PC-3 (cell line): Measurements from ENCODE around the gene PML. TPM values are rescaled to one million over a fixed set of nuclear protein-coding genes. Genes with fewer than 3 reads are reported as not detected.
A peak's percentile ranks its signal among the peaks of the same experiment; 100 is the strongest.

ENCODE experiments used
- ATAC-seq: fragments of 200-7000 bp; cut with Tn5 transposase; 2 replicates; pipeline ENCODE4 v1.9.1; 2020; ENCODE audit warnings: mild to moderate bottlenecking, moderate library complexity
- Bru-seq: library from RNA; stranded (reverse); fragments of 400-500 nt; gene quantifications from one replicate; lab custom pipeline; 2021; lab: Mats Ljungman, UMichigan
- BruChase-seq, 2 experiments: library from RNA; stranded (reverse); fragments of 400-500 nt; gene quantifications; one replicate each; lab custom pipeline; 2021; lab: Mats Ljungman, UMichigan
- BruUV-seq: library from RNA; stranded (reverse); fragments of 400-500 nt; replicated peaks from 2 replicates; lab custom pipeline; 2021; lab: Mats Ljungman, UMichigan
- CTCF ChIA-PET: fragments of 300-600 bp; sonication (Branson Sonifier 250); formaldehyde crosslinking; loops from one replicate; lab custom pipeline; 2022; ENCODE audit warnings: antibody characterized with exemption; lab: Charles Lee
- POLR2A ChIA-PET: fragments of 300-600 bp; sonication (Branson Sonifier 250); formaldehyde crosslinking; loops from one replicate; lab custom pipeline; 2022; ENCODE audit warnings: antibody characterized with exemption; ENCODE audit not compliant: unreplicated experiment; lab: Charles Lee
- DNase-seq: peaks from one replicate; pipeline ENCODE4 v3.0.0-alpha.2; 2015
- H2AFZ ChIP-seq: fragments of 300-600 bp; sonication (generic); 2 replicates; pipeline ENCODE4 v1.6.0; 2016; ENCODE audit warnings: antibody characterized with exemption, low read length
- H3F3A ChIP-seq: fragments of 300-600 bp; sonication (generic); one replicate; pipeline ENCODE4 v1.6.0; 2017; ENCODE audit warnings: antibody characterized with exemption, low read length, control low read depth, mild to moderate bottlenecking; ENCODE audit not compliant: unreplicated experiment
- H3K27ac ChIP-seq: fragments of 300-600 bp; sonication (generic); 2 replicates; pipeline ENCODE4 v1.5.1; 2016; ENCODE audit warnings: mild to moderate bottlenecking, low read length
- H3K27me3 ChIP-seq: fragments of 300-600 bp; sonication (generic); 2 replicates; pipeline ENCODE4 v1.6.1; 2016; ENCODE audit warnings: low read length, mixed read lengths
- H3K36me3 ChIP-seq: fragments of 300-600 bp; sonication (generic); 2 replicates; pipeline ENCODE4 v1.6.1; 2016; ENCODE audit warnings: low read depth, mixed run types, low read length, mixed read lengths
- H3K4me1 ChIP-seq: fragments of 300-600 bp; sonication (generic); 2 replicates; pipeline ENCODE4 v1.5.1; 2016; ENCODE audit warnings: low read length; ENCODE audit not compliant: insufficient read depth
- H3K4me2 ChIP-seq: fragments of 300-600 bp; sonication (generic); 2 replicates; pipeline ENCODE4 v1.6.0; 2016; ENCODE audit warnings: low read length
- H3K4me3 ChIP-seq: fragments of 300-600 bp; sonication (generic); 2 replicates; pipeline ENCODE4 v1.5.1; 2016; ENCODE audit warnings: mild to moderate bottlenecking, low read length, mixed read lengths
- H3K79me2 ChIP-seq: fragments of 300-600 bp; sonication (generic); 2 replicates; pipeline ENCODE4 v1.6.1; 2017; ENCODE audit warnings: low read length, mixed read lengths
- H3K9ac ChIP-seq: fragments of 300-600 bp; sonication (generic); 2 replicates; pipeline ENCODE4 v1.6.0; 2016; ENCODE audit warnings: mild to moderate bottlenecking, low read length
- H3K9me2 ChIP-seq: fragments of 300-600 bp; sonication (generic); replicated peaks from 2 replicates; pipeline ENCODE4 v1.6.1; 2016; ENCODE audit warnings: mixed run types, low read length, mixed read lengths
- H3K9me3 ChIP-seq: fragments of 300-600 bp; sonication (generic); 2 replicates; pipeline ENCODE4 v1.6.1; 2016; ENCODE audit warnings: low read length, mixed read lengths
- H4K20me1 ChIP-seq: fragments of 300-600 bp; sonication (generic); 2 replicates; pipeline ENCODE4 v1.6.1; 2016; ENCODE audit warnings: low read length, mixed read lengths
- CTCF ChIP-seq: fragments of 300-600 bp; sonication (generic); conservative IDR thresholded peaks from 2 replicates; pipeline ENCODE4 v1.5.1; 2017; ENCODE audit warnings: antibody characterized with exemption, low read depth, mild to moderate bottlenecking, low read length
- EZH2 ChIP-seq: fragments of 300-600 bp; sonication (generic); IDR thresholded peaks from one replicate; pipeline ENCODE4 v1.6.1; 2017; ENCODE audit warnings: antibody characterized with exemption, mild to moderate bottlenecking, low read length; ENCODE audit not compliant: unreplicated experiment
- EZH2phosphoT487 ChIP-seq: fragments of 300-600 bp; sonication (generic); IDR thresholded peaks from 2 replicates; pipeline ENCODE4 v1.6.1; 2018; ENCODE audit warnings: mild to moderate bottlenecking, antibody characterized with exemption, low read length, borderline replicate concordance
- intact Hi-C: fragments of 100-400 bp; cut with micrococcal nuclease; formaldehyde crosslinking; loops from 2 replicates; pipeline ENCODE4 v1.9.0; 2023
- long read RNA-seq: library from polyadenylated mRNA; unstranded; transcript quantifications from one replicate; pipeline ENCODE4 v2.0.0, GENCODE V29; 2021; ENCODE audit not compliant: unreplicated experiment
- total RNA-seq: library from RNA; depleted of rRNA; stranded (reverse); fragments of >200 nt; gene quantifications from 2 replicates; pipeline ENCODE4 v1.2.3, GENCODE V29; 2014; rRNA removed

The PML gene
- 18.7 and 41.0 TPM in 2 replicates for total RNA-seq
- Bru-seq, nascent RNA, result percentile 66 among the genes with signal in this experiment
- BruChase-seq, experiment 1, labeled RNA remaining after a 6-hour chase, result percentile 67 among the genes with signal in this experiment
- BruChase-seq, experiment 2, labeled RNA remaining after a 2-hour chase, result percentile 68 among the genes with signal in this experiment
- long read RNA-seq, full-length matches to known transcripts, result 15 of 75 reads
- long read RNA-seq, partial matches to known transcripts, result 36 of 75 reads
- long read RNA-seq, other reads (novel, unspliced or antisense), result 24 of 75 reads

GRCh38 chr15:73994413-73994883 lies at the start of gene PML:
Gene PML, plus strand, starts transcription at chr15:73994716. Its CDS starts 97 bp downstream, at chr15:73994813.
- peak; percentile 92 for DNase-seq
- Histone ChIP-seq H3K4me2 (peak within 1 kb of the TSS; percentile 96), H3K9me2 (no peaks in the 10 kb centered on the region), H3K79me2 (peaks cover 40% of the 10 kb centered on the region), H3K4me1 (peaks cover 42% of the 10 kb centered on the region), H4K20me1 (no peaks in the 10 kb centered on the region), H3F3A (no peaks in the 10 kb centered on the region), H3K36me3 (0 out of 2 replicates have a peak, but pooled peaks cover 2% of the 10 kb centered on the region), H3K27me3 (no peaks in the 10 kb centered on the region), H3K9ac (peak within 1 kb of the TSS; percentile 70), H3K27ac (peak within 1 kb of the TSS; percentile 6; the same call in 1 of the 2 replicates), H2AFZ (peak within 1 kb of the TSS; percentile 87), H3K4me3 (peak within 1 kb of the TSS; percentile 84), H3K9me3 (no peaks in the 10 kb centered on the region)
- BruUV-seq, result no TSS peak
- intact Hi-C loops, result loop anchor here (5.0 kb wide), 1 partner anchor 53 kb away; no protein-coding TSS in a partner anchor
- ChIA-PET POLR2A (interaction anchor here (0.5 to 0.7 kb wide), 3 partner anchors 11 to 21 kb away, joined by 3 to 7 read pairs (median 4); no protein-coding TSS in a partner anchor), CTCF (interaction anchor here (1.0 to 1.1 kb wide), 2 partner anchors 22 to 42 kb away, joined by 5 to 6 read pairs; no protein-coding TSS in a partner anchor)
- no peak for TF ChIP-seq CTCF
- TF ChIP-seq EZH2, result no peak
- TF ChIP-seq EZH2phosphoT487, result no peak
- peak; percentile 82 for ATAC-seq

- H3K9ac ChIP-seq, result no peak overlapping the region
- DNase-seq (no peak), ATAC-seq (no peak)
- H3K27me3 ChIP-seq, result no peaks in the 10 kb centered on the region
- H3K27ac ChIP-seq, result no peak overlapping the region
- POLR2A ChIA-PET, result no interaction called here
- intact Hi-C loops, result no loop called here
- peaks cover 40% of the 10 kb centered on the region for H3K79me2 ChIP-seq
- no peaks in the 10 kb centered on the region for H3K9me2 ChIP-seq
- H3K4me3 ChIP-seq, result no peak overlapping the region
- H3K4me1 ChIP-seq, result peaks cover 45% of the 10 kb centered on the region
- no peaks in the 10 kb centered on the region for H3F3A ChIP-seq
- CTCF ChIA-PET, result no interaction called here
- no peaks in the 10 kb centered on the region for H4K20me1 ChIP-seq
- no TSS peak for BruUV-seq
- TF ChIP-seq EZH2phosphoT487 (no peak), EZH2 (no peak), CTCF (no peak)
- no peak overlapping the region for H2AFZ ChIP-seq
- no peaks in the 10 kb centered on the region for H3K9me3 ChIP-seq
- H3K4me2 ChIP-seq, result no peak overlapping the region
- peaks cover 57% of the 10 kb centered on the region for H3K36me3 ChIP-seq
Observed at GRCh38 chr15:73945130-73945508, 49.4 kb upstream of the PML start.
